T follicular helper cell (primary cell): ENCODE measurements around the gene ATP9A.
"Not testable (repeated sequence)": the region's sequence is repeated elsewhere in the genome, so short reads cannot be mapped to it uniquely, and the experiment has no call there.

ENCODE experiments used
- DNase-seq: peaks from one replicate; pipeline ENCODE4 v3.0.0-alpha.2; 2020; ENCODE audit warnings: low read depth

ATP9A gene

GRCh38 chr20:51728737-51729136 lies 39.5 kb downstream of the ATP9A start:
- no peak for DNase-seq

GRCh38 chr20:51727872-51728271 lies 40.3 kb downstream of the ATP9A start:
- DNase-seq = no peak

GRCh38 chr20:51725584-51726176 lies 42.5 kb downstream of the ATP9A start:
- no peak for DNase-seq

- not testable (repeated sequence) for DNase-seq
These were observed 45.2 kb downstream of the ATP9A start for GRCh38 chr20:51723026-51723425.

GRCh38 chr20:51722246-51722645 lies 45.9 kb downstream of the ATP9A start:
- not testable (repeated sequence) for DNase-seq

GRCh38 chr20:51720854-51721253 lies 47.3 kb downstream of the ATP9A start:
- no peak for DNase-seq

GRCh38 chr20:51720384-51720783 lies 47.8 kb downstream of the ATP9A start:
- DNase-seq = no peak

- DNase-seq = no peak
These were observed 52.4 kb downstream of the ATP9A start for GRCh38 chr20:51715856-51716185.

- DNase-seq = no peak
These were observed 52.9 kb downstream of the ATP9A start for GRCh38 chr20:51715163-51715855.

- no peak for DNase-seq
These were observed 55.0 kb downstream of the ATP9A start for GRCh38 chr20:51713213-51713598.

- DNase-seq = no peak
These were observed 55.5 kb downstream of the ATP9A start for GRCh38 chr20:51712501-51713212.

GRCh38 chr20:51711426-51711825 lies 56.8 kb downstream of the ATP9A start:
- DNase-seq = no peak

GRCh38 chr20:51710361-51710894 lies 57.8 kb downstream of the ATP9A start:
- no peak for DNase-seq

- no peak for DNase-seq
These were observed 62.8 kb downstream of the ATP9A start for GRCh38 chr20:51705400-51705799.

GRCh38 chr20:51703400-51704287 lies 64.5 kb downstream of the ATP9A start:
- DNase-seq = no peak

- no peak for DNase-seq
These were observed 65.6 kb downstream of the ATP9A start for GRCh38 chr20:51702556-51702955.

- DNase-seq = no peak
These were observed 67.3 kb downstream of the ATP9A start for GRCh38 chr20:51700809-51701285.

GRCh38 chr20:51698252-51698651 lies 69.9 kb downstream of the ATP9A start:
- no peak for DNase-seq

GRCh38 chr20:51697096-51697826 lies 70.9 kb downstream of the ATP9A start:
- no peak for DNase-seq

GRCh38 chr20:51696304-51697071 lies 71.7 kb downstream of the ATP9A start:
- no peak for DNase-seq
